HG03039 (cell line): ENCODE measurements around the gene AFTPH.
A peak's percentile ranks its signal among the peaks of the same experiment; 100 is the strongest.

Source experiments
- ATAC-seq: cut with Tn5 transposase; IDR thresholded peaks from one replicate; pipeline ENCODE4 v1.9.1; 2021; ENCODE audit warnings: mild to moderate bottlenecking, moderate library complexity; ENCODE audit not compliant: unreplicated experiment

Gene AFTPH

GRCh38 chr2:64523666-64524603, at the start of gene AFTPH:
Gene AFTPH (plus strand): TSS chr2:64524328. CDS start chr2:64551475, 27,147 bp downstream.
- ATAC-seq: peak; percentile 87

- ATAC-seq: no peak
Observed at GRCh38 chr2:64474636-64475035, 49.5 kb upstream of the AFTPH start.

GRCh38 chr2:64477037-64477436, 47.1 kb upstream of the AFTPH start:
- no peak for ATAC-seq

- no peak for ATAC-seq
Observed at GRCh38 chr2:64477979-64478378, 46.1 kb upstream of the AFTPH start.

GRCh38 chr2:64478502-64479230, 45.5 kb upstream of the AFTPH start:
- no peak for ATAC-seq

GRCh38 chr2:64479259-64480117, 44.6 kb upstream of the AFTPH start:
- ATAC-seq: no peak

GRCh38 chr2:64481665-64482064, 42.5 kb upstream of the AFTPH start:
- no peak for ATAC-seq

GRCh38 chr2:64482243-64482642, 41.9 kb upstream of the AFTPH start:
- ATAC-seq: no peak

GRCh38 chr2:64482765-64483504, 41.2 kb upstream of the AFTPH start:
- ATAC-seq: no peak

GRCh38 chr2:64485331-64485730, 38.8 kb upstream of the AFTPH start:
- ATAC-seq: no peak

GRCh38 chr2:64485961-64486360, 38.2 kb upstream of the AFTPH start:
- no peak for ATAC-seq

GRCh38 chr2:64487256-64488049, 36.7 kb upstream of the AFTPH start:
- ATAC-seq: no peak

GRCh38 chr2:64488050-64488974, 35.8 kb upstream of the AFTPH start:
- peak; percentile 62 for ATAC-seq

GRCh38 chr2:64489081-64489751, 34.9 kb upstream of the AFTPH start:
- ATAC-seq: no peak

GRCh38 chr2:64491426-64491825, 32.7 kb upstream of the AFTPH start:
- ATAC-seq: no peak

- ATAC-seq: no peak
Observed at GRCh38 chr2:64492272-64492671, 31.9 kb upstream of the AFTPH start.

GRCh38 chr2:64492821-64493220, 31.3 kb upstream of the AFTPH start:
- ATAC-seq: no peak

- ATAC-seq: no peak
Observed at GRCh38 chr2:64493788-64494187, 30.3 kb upstream of the AFTPH start.
